Fibroblast of lung (primary cell): Measurements from ENCODE around the gene SLC44A1. TPM values are rescaled to one million over a fixed set of nuclear protein-coding genes. Genes with fewer than 3 reads are reported as not detected.

Source experiments
- DNase-seq, 2 donors: peaks; one replicate each; pipeline versions ENCODE4 v3.0.0 to v3.0.0-alpha.2; 2010; ENCODE audit warnings: low read depth in 2 of 2
- H2AFZ ChIP-seq: 2 replicates; pipeline ENCODE4 v1.5.1; 2012; ENCODE audit warnings: low read length, control low read depth, inconsistent platforms
- H3K27ac ChIP-seq: 2 replicates; pipeline ENCODE4 v1.5.1; 2011; ENCODE audit warnings: low read length, control low read depth; ENCODE audit not compliant: insufficient read depth
- H3K27me3 ChIP-seq: 2 replicates; pipeline ENCODE4 v1.5.1; 2011; ENCODE audit warnings: mild to moderate bottlenecking, low read length; ENCODE audit not compliant: control insufficient read depth, insufficient read depth
- H3K36me3 ChIP-seq: 2 replicates; pipeline ENCODE4 v1.5.1; 2011; ENCODE audit warnings: low read length; ENCODE audit not compliant: control insufficient read depth, insufficient read depth
- H3K4me1 ChIP-seq: 2 replicates; pipeline ENCODE4 v1.5.1; 2011; ENCODE audit warnings: low read length; ENCODE audit not compliant: control insufficient read depth, insufficient read depth; ENCODE audit errors: extremely low read depth
- H3K4me2 ChIP-seq: 2 replicates; pipeline ENCODE4 v1.5.1; 2011; ENCODE audit warnings: low read length, control low read depth; ENCODE audit not compliant: insufficient read depth; ENCODE audit errors: extremely low read depth
- H3K4me3 ChIP-seq, 4 experiments: fragments of 200-600 bp in 1 of 4; sonication (generic) in 1 of 4; replicated peaks in 1 of 4; 2 replicates each; pipeline ENCODE4 v1.5.1; 2011 to 2016; ENCODE audit warnings: low read length in 4 of 4, low read depth in 3 of 4, mild to moderate bottlenecking in 3 of 4, control low read depth in 2 of 4, inconsistent platforms in 1 of 4, mixed read lengths in 1 of 4; ENCODE audit not compliant: insufficient read depth in 1 of 4; ENCODE audit errors: control extremely low read depth in 1 of 4
- H3K79me2 ChIP-seq: 2 replicates; pipeline ENCODE4 v1.5.1; 2012; ENCODE audit warnings: mild to moderate bottlenecking, low read length, inconsistent platforms; ENCODE audit not compliant: control insufficient read depth, insufficient read depth
- H3K9ac ChIP-seq: 2 replicates; pipeline ENCODE4 v1.5.1; 2011; ENCODE audit warnings: mild to moderate bottlenecking, low read length, control low read depth; ENCODE audit not compliant: insufficient read depth
- H3K9me3 ChIP-seq: 2 replicates; pipeline ENCODE4 v1.5.1; 2012; ENCODE audit warnings: low read depth, low read length; ENCODE audit not compliant: control insufficient read depth, insufficient read depth
- H4K20me1 ChIP-seq: 2 replicates; pipeline ENCODE4 v1.5.1; 2011; ENCODE audit warnings: low read length; ENCODE audit not compliant: control insufficient read depth, insufficient read depth; ENCODE audit errors: extremely low read depth
- EZH2 ChIP-seq: IDR thresholded peaks from 2 replicates; pipeline ENCODE4 v1.5.1; 2012; ENCODE audit warnings: low read length, control low read depth, mild to moderate bottlenecking; ENCODE audit errors: missing control alignments
- polyA plus RNA-seq, 2 donors: library from polyadenylated mRNA; depleted of rRNA in 1 of 2; stranded (reverse) in 1 of 2; unstranded in 1 of 2; fragments of >200 nt; gene quantifications; 2 replicates each; pipeline ENCODE4 v1.2.1, GENCODE V29; 2011 to 2012; ENCODE audit warnings: missing spikeins in 1 of 2
- total RNA-seq: library from RNA; depleted of rRNA; stranded (reverse); fragments of >200 nt; gene quantifications from 2 replicates; pipeline ENCODE4 v1.2.1, GENCODE V29; 2014
- TF ChIP-seq, protein P1 (sequence below), 2 donors: IDR thresholded peaks in 1 of 2; conservative IDR thresholded peaks in 1 of 2; 1 replicate in 1 of 2; 2 replicates in 1 of 2; pipeline ENCODE4 v1.5.1; 2011 to 2012; ENCODE audit warnings: low read length in 2 of 2, control low read depth in 1 of 2, inconsistent platforms in 1 of 2, low read depth in 1 of 2, mild to moderate bottlenecking in 1 of 2

Gene SLC44A1
- total and polyA plus RNA-seq, 2 donors (not counting 1 experiment from before 2014, with no cell fraction given), result 35.9 to 54.2 TPM

DNA sequence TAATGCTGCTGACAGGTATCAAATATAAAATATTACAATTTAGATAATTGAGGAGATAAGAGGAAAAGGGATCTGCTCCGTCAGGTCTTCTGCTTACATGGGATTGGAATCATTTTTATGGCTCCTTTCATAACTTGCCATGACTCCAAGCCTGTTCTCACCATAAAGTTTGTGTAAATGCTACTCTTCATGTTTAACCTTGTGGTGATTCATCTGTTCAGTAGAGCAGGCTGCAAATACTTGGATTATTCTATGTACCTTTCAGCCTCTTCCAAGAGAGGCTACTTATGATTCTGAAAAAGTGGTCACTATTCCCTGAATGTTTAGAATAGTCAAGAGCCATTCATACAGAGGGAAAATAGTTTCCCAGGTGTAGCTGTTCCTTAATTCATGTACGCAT is 66.9 kb downstream of the SLC44A1 start:
- H4K20me1 ChIP-seq, result no peaks in the 10 kb centered on the region
- no peak overlapping the region for H3K4me2 ChIP-seq
- H3K36me3 ChIP-seq, result no peaks in the 10 kb centered on the region
- no peak overlapping the region for H3K27ac ChIP-seq
- no peak overlapping the region for H3K4me3 ChIP-seq
- H3K9me3 ChIP-seq, result no peaks in the 10 kb centered on the region
- no peak for DNase-seq
- H2AFZ ChIP-seq, result no peak overlapping the region
- H3K4me1 ChIP-seq, result peaks cover 2% of the 10 kb centered on the region
- no peaks in the 10 kb centered on the region for H3K27me3 ChIP-seq
- no peak overlapping the region for H3K9ac ChIP-seq
- no peaks in the 10 kb centered on the region for H3K79me2 ChIP-seq
- no peak for TF ChIP-seq EZH2
- TF ChIP-seq, protein P1, sequence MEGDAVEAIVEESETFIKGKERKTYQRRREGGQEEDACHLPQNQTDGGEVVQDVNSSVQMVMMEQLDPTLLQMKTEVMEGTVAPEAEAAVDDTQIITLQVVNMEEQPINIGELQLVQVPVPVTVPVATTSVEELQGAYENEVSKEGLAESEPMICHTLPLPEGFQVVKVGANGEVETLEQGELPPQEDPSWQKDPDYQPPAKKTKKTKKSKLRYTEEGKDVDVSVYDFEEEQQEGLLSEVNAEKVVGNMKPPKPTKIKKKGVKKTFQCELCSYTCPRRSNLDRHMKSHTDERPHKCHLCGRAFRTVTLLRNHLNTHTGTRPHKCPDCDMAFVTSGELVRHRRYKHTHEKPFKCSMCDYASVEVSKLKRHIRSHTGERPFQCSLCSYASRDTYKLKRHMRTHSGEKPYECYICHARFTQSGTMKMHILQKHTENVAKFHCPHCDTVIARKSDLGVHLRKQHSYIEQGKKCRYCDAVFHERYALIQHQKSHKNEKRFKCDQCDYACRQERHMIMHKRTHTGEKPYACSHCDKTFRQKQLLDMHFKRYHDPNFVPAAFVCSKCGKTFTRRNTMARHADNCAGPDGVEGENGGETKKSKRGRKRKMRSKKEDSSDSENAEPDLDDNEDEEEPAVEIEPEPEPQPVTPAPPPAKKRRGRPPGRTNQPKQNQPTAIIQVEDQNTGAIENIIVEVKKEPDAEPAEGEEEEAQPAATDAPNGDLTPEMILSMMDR (conservative IDR thresholded peaks at IDR 0.05 in 1 of 2, IDR thresholded peaks at IDR 0.05 in 1 of 2; ENCODE audit: low read depth in 1 of 2, low read length in 2 of 2), result no peak

DNA sequence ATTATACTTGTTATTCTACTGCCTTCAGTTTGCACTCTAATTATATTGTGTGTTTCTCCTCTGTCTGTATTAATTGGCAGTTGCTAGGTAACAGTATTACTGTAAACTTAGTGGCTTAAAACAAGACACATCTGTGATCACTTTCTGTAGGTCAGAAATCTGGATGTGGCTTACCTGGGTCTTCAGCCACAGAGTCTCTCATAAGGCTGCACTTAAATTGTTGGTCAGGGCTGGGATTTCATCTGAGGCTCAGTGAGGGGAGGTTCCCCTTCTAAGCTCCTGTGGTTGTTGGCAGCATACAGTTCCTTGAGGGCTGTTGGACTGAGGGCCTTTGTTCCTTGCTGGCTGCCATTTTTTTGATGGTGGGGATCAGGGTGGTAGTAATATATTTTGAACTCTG is 68.8 kb downstream of the SLC44A1 start:
- no peak overlapping the region for H2AFZ ChIP-seq

DNA sequence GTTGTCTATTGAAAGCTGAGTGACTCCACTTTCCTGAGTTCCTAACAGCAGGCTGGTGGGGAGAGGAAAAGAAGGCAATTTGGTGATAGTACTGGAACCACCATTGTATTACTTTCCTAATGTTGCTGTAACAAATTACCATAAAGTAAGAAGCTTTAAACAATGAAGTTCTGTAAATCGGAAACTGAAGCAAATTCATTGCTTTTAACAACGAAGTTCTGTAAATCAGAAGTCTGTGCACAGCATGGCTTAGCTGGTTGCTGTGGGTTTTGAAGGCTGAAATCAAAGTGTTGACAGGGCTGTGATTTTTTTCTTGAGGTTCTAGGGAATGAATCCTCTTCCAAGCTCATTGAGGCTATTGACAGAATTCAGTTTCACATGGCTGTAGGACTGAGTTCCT is 72.3 kb downstream of the SLC44A1 start:
- H3K27me3 ChIP-seq, result no peaks in the 10 kb centered on the region

More for the DNA sequence above, 68.8 kb downstream of the SLC44A1 start:
- Histone ChIP-seq H4K20me1 (no peaks in the 10 kb centered on the region), H3K27me3 (no peaks in the 10 kb centered on the region), H3K4me1 (no peaks in the 10 kb centered on the region), H3K4me3 (no peak overlapping the region), H3K79me2 (no peaks in the 10 kb centered on the region), H3K4me2 (no peak overlapping the region), H3K9me3 (no peaks in the 10 kb centered on the region), H3K36me3 (no peaks in the 10 kb centered on the region), H3K27ac (no peak overlapping the region), H3K9ac (no peak overlapping the region)
- TF ChIP-seq, protein P1 (conservative IDR thresholded peaks at IDR 0.05 in 1 of 2, IDR thresholded peaks at IDR 0.05 in 1 of 2; ENCODE audit: low read depth in 1 of 2, low read length in 2 of 2), result no peak
- no peak for TF ChIP-seq EZH2
- DNase-seq, result no peak

More for the DNA sequence above, 72.3 kb downstream of the SLC44A1 start:
- H3K4me2 ChIP-seq, result no peak overlapping the region
- no peaks in the 10 kb centered on the region for H3K79me2 ChIP-seq
- no peak overlapping the region for H2AFZ ChIP-seq
- no peaks in the 10 kb centered on the region for H3K4me1 ChIP-seq
- no peak overlapping the region for H3K27ac ChIP-seq
- TF ChIP-seq EZH2, result no peak
- H3K36me3 ChIP-seq, result no peaks in the 10 kb centered on the region
- no peaks in the 10 kb centered on the region for H3K9me3 ChIP-seq
- DNase-seq, result no peak
- H4K20me1 ChIP-seq, result no peaks in the 10 kb centered on the region
- H3K4me3 ChIP-seq, result no peak overlapping the region
- H3K9ac ChIP-seq, result no peak overlapping the region
